GM21529 (cell line): ENCODE data around the gene SOX21.

Experiments
- ATAC-seq: cut with Tn5 transposase; IDR thresholded peaks from one replicate; pipeline ENCODE4 v1.9.1; 2021; ENCODE audit not compliant: unreplicated experiment

The SOX21 gene

DNA sequence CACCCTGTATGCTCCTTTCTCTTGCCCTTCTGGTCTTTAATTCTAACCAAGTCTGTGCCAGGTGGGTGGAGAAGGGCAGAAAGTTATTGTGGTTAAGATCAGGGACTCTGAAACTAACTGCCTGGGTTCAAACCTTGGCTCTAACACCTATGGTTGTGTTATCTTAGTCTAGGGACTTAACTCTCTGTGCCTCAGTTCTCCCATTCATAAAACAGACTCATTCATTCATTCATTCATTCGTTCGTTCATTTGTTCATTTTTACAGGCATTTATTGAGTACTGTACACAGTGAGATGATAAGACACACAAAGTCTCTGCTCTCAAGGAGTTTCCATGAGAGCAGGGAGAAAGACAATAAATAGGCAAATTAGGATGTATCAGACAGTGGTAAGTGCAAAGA is 30.1 kb downstream of the SOX21 start:
- no peak for ATAC-seq

GRCh38 chr13:94679614-94680013 is 32.7 kb downstream of the SOX21 start:
- no peak for ATAC-seq

DNA sequence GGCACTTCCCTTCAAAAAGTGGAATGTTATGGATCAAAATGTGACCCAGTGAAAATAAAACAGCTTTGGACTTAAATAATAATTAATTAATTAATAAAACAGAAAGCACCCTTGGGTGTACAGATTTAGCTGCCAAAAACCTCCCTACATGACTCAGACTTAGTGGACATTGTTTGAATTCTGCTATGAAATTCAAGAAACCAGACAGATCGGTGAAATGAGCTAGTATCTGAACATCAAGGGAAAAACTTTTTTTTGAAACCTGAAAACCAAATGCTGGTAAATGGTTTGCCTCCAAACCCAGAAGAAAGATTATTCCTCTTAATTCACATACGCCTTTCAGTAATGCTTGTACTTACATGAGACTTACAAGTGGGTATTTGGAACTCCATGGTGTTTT is 33.5 kb downstream of the SOX21 start:
- ATAC-seq = no peak

GRCh38 chr13:94677799-94678198 is 34.5 kb downstream of the SOX21 start:
- no peak for ATAC-seq

DNA sequence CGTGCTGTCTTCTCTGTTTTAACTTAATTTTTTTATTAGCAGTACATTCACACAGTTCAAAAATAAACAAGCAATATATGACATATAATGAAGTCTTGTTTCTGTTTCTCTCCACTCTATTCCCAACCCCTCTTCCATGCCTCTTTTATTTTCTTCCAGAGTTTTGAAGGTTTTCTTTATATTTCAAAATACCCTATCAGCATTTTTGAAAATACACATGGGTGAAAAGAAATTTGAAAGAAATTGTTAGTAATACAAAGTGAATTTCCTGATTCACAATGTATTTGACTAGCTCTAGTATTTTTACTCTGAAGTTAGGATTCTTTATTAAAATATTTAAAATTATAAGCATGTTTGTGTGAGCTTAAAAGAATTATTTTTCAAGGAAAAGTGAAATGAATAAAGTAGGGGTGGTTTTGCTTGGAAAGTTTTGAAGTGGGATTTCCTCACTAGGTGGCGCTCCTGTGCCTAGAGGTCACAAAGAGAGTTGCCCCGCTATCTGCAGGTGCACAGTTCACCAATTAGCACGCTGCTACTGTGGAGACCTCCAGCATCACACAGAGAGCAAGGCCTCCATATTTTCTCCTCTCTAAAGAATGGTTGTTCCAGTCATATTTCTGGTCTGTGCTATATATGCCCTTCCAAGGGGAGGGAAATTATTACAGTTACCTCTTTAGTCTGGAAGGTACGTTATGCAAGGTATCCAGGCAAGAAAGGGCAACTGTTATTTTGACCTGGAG is 37.6 kb downstream of the SOX21 start:
- ATAC-seq = peak; percentile 63

GRCh38 chr13:94673851-94674250 is 38.5 kb downstream of the SOX21 start:
- ATAC-seq = no peak

DNA sequence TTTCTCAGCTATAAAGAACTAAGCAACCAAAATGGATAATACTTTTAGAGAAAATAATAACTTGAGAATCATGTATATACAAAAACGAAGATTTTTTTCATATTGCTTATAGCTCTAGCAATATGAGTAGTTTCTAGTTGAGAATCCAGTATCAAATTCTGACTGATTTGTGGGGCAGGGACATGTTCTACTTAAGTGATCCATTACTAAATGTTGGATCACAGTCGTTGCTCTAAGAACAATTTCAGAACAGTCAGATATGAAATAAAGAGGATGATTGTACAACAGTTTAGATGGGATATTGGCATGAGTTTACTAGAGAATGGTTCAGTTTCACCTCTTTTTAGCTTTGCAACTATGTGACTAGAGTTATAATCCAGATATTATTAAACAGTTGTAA is 39.9 kb downstream of the SOX21 start:
- no peak for ATAC-seq

GRCh38 chr13:94667190-94667589 is 45.2 kb downstream of the SOX21 start:
- no peak for ATAC-seq

DNA sequence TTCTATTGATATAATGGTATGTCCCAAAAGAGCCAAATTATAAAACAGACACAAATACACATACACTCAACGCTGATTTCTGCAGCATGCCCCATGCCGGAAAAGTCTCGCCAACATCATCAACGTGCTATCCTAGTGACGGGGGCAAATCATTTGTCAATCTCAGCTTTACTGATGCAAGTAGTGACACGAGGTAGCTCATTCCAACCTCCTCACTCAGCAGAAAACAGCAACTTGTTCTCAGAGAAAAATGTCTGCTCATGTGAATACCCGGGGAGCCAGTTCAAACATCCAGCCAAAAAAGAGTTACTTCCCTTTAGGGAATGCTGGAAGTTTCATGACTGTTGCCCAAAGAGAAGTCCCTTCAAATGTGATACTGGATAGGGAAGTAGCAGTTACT is 46.3 kb downstream of the SOX21 start:
- no peak for ATAC-seq

- ATAC-seq = no peak
These were observed 47.5 kb downstream of the SOX21 start for GRCh38 chr13:94664889-94665288.

DNA sequence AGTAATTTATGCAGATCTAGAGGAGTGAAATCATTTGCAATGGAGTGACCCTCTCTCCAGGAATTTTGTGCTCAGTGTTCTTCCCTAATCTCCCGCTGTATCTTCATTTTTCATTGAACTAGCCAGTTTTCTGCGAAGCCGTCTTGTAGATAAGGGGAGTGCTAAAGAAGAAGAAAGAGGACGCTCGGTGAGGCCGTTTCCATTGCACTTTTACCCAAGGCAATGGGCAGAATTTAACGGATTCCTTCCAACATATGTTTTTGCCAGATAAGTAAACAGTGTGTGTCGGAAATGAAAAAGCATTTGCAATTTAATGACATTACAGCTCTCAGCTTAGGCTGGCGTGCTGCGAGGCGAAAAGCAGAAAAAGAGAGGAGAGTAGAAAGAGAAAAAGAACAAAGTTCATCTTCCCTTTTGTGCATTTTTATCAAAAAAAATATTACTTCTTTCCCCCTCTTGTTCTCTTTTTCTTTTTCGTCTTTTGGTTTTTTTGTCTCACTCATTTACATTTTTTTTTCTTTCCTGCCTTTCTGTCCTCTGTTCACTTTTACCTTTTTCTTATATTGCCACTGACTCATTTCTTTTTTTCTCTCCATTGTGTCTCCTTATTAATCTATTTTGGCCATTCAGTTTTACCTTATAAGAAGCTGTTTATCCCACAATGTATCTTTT is 49.9 kb downstream of the SOX21 start:
- ATAC-seq = no peak

DNA sequence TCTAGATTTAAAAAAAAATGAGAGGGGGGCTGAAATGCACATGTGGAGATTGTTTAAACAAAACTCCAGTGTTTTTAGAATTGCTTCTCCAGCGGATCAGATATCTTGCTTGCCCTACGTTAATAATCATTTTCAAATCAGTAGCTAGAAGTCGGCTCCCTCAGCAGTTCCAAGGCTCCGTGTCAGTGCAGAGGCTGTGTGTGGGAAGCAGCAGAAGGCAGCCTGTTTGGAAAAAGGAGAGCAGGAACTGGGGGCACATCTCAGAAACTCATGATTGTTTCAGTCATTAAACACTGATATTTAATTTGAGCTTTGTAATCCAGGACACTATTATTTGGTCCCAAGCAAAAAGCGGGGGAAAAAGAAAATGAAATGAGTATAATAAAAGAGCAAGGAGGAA is 50.9 kb downstream of the SOX21 start:
- ATAC-seq = no peak

GRCh38 chr13:94660695-94661326 is 51.5 kb downstream of the SOX21 start:
- no peak for ATAC-seq
